Body of pancreas (tissue), 4 donors: ENCODE data around the gene ACSM3. TPM values are rescaled to one million over a fixed set of nuclear protein-coding genes. Genes with fewer than 3 reads are reported as not detected.

Source experiments
- ATAC-seq: fragments of 150-250 bp; one replicate; pipeline ENCODE4 v1.9.1; 2016
- DNase-seq, 4 donors: peaks; one replicate each; pipeline ENCODE4 v3.0.0-alpha.2; 2019
- H3K27ac ChIP-seq, 4 donors: fragments of 200-600 bp; sonication (generic); 1 replicate in 3 of 4; 2 replicates in 1 of 4; pipeline versions ENCODE4 v1.5.1 to v1.6.1; 2016 to 2019; ENCODE audit warnings: mild to moderate bottlenecking in 1 of 4, mixed read lengths in 1 of 4, moderate library complexity in 1 of 4
- H3K27me3 ChIP-seq, 2 donors: fragments of 200-600 bp; sonication (generic); one replicate each; pipeline ENCODE4 v1.6.0; 2016; ENCODE audit warnings: mild to moderate bottlenecking in 1 of 2
- H3K36me3 ChIP-seq, 2 donors: fragments of 200-600 bp; sonication (generic); replicated peaks in 1 of 2; 2 replicates each; pipeline ENCODE4 v1.5.1; 2016; ENCODE audit warnings: low read depth in 2 of 2; ENCODE audit not compliant: insufficient read depth in 1 of 2
- H3K4me1 ChIP-seq: fragments of 200-600 bp; sonication (generic); one replicate; pipeline ENCODE4 v1.6.0; 2016
- H3K4me3 ChIP-seq, 2 donors: fragments of 200-600 bp; sonication (generic); 1 replicate in 1 of 2; 2 replicates in 1 of 2; pipeline ENCODE4 v1.5.1; 2016 to 2019
- H3K9me3 ChIP-seq, 3 donors: fragments of 200-600 bp; sonication (generic); 1 replicate in 2 of 3; 2 replicates in 1 of 3; pipeline ENCODE4 v1.5.1; 2016
- POLR2A ChIP-seq, 3 donors: fragments of 450-650 bp; IDR thresholded peaks; one replicate each; pipeline ENCODE4 v1.6.1; 2016; ENCODE audit warnings: antibody characterized with exemption in 3 of 3, mild to moderate bottlenecking in 2 of 3
- WGBS, 2 donors: methylation state at CpG; one replicate each; pipeline ENCODE4 v1.1.5; 2017; 5-methylcytosine and 5-hydroxymethylcytosine counted together
- intact Hi-C: fragments of 100-400 bp; cut with DNase I; formaldehyde crosslinking; loops from one replicate; pipeline ENCODE4 v1.15.1; 2023
- total RNA-seq, 2 donors: library from RNA; depleted of rRNA; stranded (reverse); fragments of >200 nt; gene quantifications; one replicate each; pipeline ENCODE4 v1.1.0, GENCODE V29; 2016
- TF ChIP-seq, protein P1 (sequence below), 7 experiments: fragments of 450-650 bp in 4 of 7; fragments of 200-600 bp in 3 of 7; sonication (generic) in 3 of 7; IDR thresholded peaks; one replicate each; pipeline ENCODE4 v1.5.1; 2016 to 2019; ENCODE audit warnings: antibody characterized with exemption in 7 of 7

Gene ACSM3
- total RNA-seq, 2 donors from 2014 or later = 65.9 to 89.2 TPM

DNA sequence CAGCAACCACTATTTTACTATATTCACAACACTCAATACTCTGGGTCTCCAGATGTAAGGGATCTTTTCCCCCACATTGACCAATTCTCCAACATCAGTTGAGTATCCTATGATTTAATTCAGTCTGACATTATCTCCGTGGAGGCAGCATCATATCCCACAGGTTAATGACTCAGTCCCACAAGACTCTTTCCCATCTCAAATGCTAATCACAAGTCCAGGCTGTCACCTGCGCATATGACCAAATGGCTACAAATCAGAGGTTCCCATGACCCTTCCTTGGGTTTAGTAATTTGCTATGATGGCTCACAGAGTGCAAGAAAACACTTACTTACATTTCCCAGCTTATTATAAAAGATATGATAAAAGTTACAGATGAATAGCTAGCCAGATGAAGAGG lies 18.7 kb downstream of the ACSM3 start:
- intact Hi-C loops = no loop called here
- ATAC-seq = no peak
- Histone ChIP-seq H3K27ac (no peak overlapping the region), H3K4me3 (no peak overlapping the region), H3K36me3 (peaks cover 0 to 19% of the 10 kb centered on the region in 2 donors), H3K27me3 (no peaks in the 10 kb centered on the region), H3K4me1 (no peaks in the 10 kb centered on the region), H3K9me3 (no peaks in the 10 kb centered on the region)
- 80 to 83% methylated on average over 2 of the region's 2 CpGs for WGBS, 2 donors
- TF ChIP-seq, protein P1, sequence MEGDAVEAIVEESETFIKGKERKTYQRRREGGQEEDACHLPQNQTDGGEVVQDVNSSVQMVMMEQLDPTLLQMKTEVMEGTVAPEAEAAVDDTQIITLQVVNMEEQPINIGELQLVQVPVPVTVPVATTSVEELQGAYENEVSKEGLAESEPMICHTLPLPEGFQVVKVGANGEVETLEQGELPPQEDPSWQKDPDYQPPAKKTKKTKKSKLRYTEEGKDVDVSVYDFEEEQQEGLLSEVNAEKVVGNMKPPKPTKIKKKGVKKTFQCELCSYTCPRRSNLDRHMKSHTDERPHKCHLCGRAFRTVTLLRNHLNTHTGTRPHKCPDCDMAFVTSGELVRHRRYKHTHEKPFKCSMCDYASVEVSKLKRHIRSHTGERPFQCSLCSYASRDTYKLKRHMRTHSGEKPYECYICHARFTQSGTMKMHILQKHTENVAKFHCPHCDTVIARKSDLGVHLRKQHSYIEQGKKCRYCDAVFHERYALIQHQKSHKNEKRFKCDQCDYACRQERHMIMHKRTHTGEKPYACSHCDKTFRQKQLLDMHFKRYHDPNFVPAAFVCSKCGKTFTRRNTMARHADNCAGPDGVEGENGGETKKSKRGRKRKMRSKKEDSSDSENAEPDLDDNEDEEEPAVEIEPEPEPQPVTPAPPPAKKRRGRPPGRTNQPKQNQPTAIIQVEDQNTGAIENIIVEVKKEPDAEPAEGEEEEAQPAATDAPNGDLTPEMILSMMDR (IDR thresholded peaks at IDR 0.05) = no peak
- no peak for TF ChIP-seq POLR2A (IDR thresholded peaks at IDR 0.05)
- DNase-seq = no peak

DNA sequence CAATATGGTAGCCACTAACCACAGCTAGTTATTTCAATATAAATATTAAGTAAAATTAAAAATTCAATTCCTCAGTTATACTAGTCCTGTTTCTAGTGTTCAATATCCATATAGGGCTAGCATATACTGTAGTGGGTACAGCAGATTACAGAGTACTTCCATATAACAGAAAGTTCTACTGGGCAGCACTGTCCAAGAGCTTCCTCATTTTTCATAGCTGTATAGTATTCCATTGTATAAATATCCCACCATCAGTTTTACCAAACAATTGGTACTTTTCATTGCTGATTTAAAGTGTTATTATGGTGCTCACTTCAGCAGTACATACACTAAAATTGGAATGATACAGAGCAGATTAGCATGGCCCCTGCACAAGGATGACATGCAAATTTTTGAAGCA lies 20.4 kb downstream of the ACSM3 start:
- no peaks in the 10 kb centered on the region for H3K4me1 ChIP-seq
- H3K36me3 ChIP-seq = peaks cover 0 to 11% of the 10 kb centered on the region in 2 donors
- no peak overlapping the region for H3K27ac ChIP-seq
- DNase-seq (no peak), ATAC-seq (no peak)
- H3K9me3 ChIP-seq = no peaks in the 10 kb centered on the region
- H3K4me3 ChIP-seq = no peak overlapping the region
- no peak for TF ChIP-seq POLR2A (IDR thresholded peaks at IDR 0.05)
- TF ChIP-seq, protein P1 (IDR thresholded peaks at IDR 0.05) = no peak
- H3K27me3 ChIP-seq = no peaks in the 10 kb centered on the region
- intact Hi-C loops = no loop called here

DNA sequence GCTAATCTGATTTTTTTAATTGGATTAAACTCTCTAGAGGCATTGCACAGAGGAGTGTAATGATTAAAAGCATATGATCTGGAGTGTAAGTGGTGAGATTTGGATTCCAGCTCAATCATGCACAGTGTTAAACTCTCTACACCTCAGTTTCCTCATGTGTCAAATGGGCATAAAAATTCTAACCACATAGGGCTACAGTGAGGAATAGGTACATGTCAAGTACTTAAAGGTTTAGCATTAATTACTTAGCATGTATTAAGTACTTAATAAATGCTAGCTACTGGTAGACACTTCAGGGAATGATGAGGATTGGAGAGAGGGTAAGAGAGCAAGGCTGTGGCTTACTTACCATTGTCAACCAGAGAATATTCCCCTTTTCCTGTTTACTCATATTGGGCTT lies 25.3 kb downstream of the ACSM3 start:
- ATAC-seq = no peak
- Histone ChIP-seq H3K9me3 (no peaks in the 10 kb centered on the region), H3K4me1 (no peaks in the 10 kb centered on the region), H3K27me3 (no peaks in the 10 kb centered on the region), H3K36me3 (peaks cover 0 to 3% of the 10 kb centered on the region in 2 donors), H3K4me3 (no peak overlapping the region), H3K27ac (no peak overlapping the region)
- DNase-seq = no peak
- intact Hi-C loops = no loop called here
- TF ChIP-seq, protein P1 (IDR thresholded peaks at IDR 0.05) = no peak
- no peak for TF ChIP-seq POLR2A (IDR thresholded peaks at IDR 0.05)

DNA sequence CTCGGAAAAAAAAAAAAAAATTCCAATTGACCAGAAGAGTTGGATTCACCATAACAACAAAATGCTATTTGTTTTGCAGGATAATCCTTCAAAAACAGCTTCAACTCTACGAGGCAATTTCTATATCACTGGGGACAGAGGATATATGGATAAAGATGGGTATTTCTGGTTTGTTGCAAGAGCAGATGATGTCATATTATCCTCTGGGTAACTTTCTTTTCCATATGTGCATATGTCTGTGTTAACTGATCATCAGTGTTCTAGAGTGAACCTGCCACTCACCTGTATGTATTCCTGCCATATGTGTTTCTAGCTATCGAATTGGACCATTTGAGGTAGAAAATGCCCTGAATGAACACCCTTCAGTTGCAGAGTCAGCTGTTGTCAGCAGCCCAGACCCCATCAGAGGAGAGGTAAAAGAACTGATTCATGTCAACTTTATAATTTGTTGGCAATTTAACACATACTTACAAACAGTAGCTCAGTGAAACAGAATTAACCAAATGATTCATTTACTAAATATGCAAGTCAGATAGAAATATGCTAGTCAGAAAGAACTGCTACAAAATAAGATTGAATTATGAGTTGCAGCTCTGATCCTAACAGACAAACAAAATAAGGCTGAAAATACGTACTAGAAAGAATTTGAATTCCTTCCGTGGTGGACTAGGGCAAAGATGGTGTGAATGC lies 28.3 kb downstream of the ACSM3 start:
- WGBS, 2 donors = 83 to 86% methylated on average over 5 of the region's 5 CpGs
- intact Hi-C loops = no loop called here

More for the DNA sequence above, 28.3 kb downstream of the ACSM3 start:
- H3K9me3 ChIP-seq = no peaks in the 10 kb centered on the region
- H3K4me1 ChIP-seq = no peaks in the 10 kb centered on the region
- H3K27me3 ChIP-seq = no peaks in the 10 kb centered on the region
- H3K36me3 ChIP-seq = peaks cover 0 to 7% of the 10 kb centered on the region in 2 donors
- DNase-seq (no peak), ATAC-seq (no peak)
- H3K4me3 ChIP-seq = no peak overlapping the region
- H3K27ac ChIP-seq = no peak overlapping the region
- no peak for TF ChIP-seq POLR2A (IDR thresholded peaks at IDR 0.05)
- TF ChIP-seq, protein P1 (IDR thresholded peaks at IDR 0.05) = no peak
